ENCODE data around the gene LINC00237.

- TF ChIP-seq CTCF (IDR thresholded peaks at IDR 0.05 in 8 of 11, conservative IDR thresholded peaks at IDR 0.05 in 3 of 11), result no peak
- no peak for TF ChIP-seq POLR2AphosphoS5 (IDR thresholded peaks at IDR 0.05)
- TF ChIP-seq POLR2A (IDR thresholded peaks at IDR 0.05), result no peak
Observed at GRCh38 chr20:21090721-21091120, 15.4 kb downstream of the LINC00237 start.
